Astrocyte of the cerebellum (primary cell): Measurements from ENCODE around the gene C9.
A peak's percentile ranks its signal among the peaks of the same experiment; 100 is the strongest.

Source experiments
- DNase-seq: peaks from one replicate; pipeline ENCODE4 v3.0.0-alpha.2; 2011; ENCODE audit warnings: low read depth
- H3K4me3 ChIP-seq: 2 replicates; pipeline ENCODE4 v1.5.1; 2011; ENCODE audit warnings: mild to moderate bottlenecking, low read depth, low read length, moderate library complexity
- CTCF ChIP-seq: IDR thresholded peaks from 2 replicates; pipeline ENCODE4 v1.5.1; 2012; ENCODE audit warnings: low read length, low read depth, moderate library complexity, mild to moderate bottlenecking; ENCODE audit errors: missing control alignments
- in situ Hi-C: cut with HindIII; loops from 2 replicates; pipeline ENCODE4 v1.10.0; 2017; ENCODE audit warnings: low sequenced_read_pairs

C9 gene

GRCh38 chr5:39260095-39260494 lies 104.2 kb downstream of the C9 start:
- TF ChIP-seq CTCF = no peak
- no peak for DNase-seq
- no peak overlapping the region for H3K4me3 ChIP-seq
- in situ Hi-C loops = no loop called here

GRCh38 chr5:39257554-39257953 lies 106.7 kb downstream of the C9 start:
- H3K4me3 ChIP-seq = no peak overlapping the region
- TF ChIP-seq CTCF = no peak
- DNase-seq = no peak
- in situ Hi-C loops = no loop called here

GRCh38 chr5:39256477-39257235 lies 107.6 kb downstream of the C9 start:
- no peak for TF ChIP-seq CTCF
- DNase-seq = peak; percentile 5
- in situ Hi-C loops = no loop called here
- no peak overlapping the region for H3K4me3 ChIP-seq

GRCh38 chr5:39255406-39255805 lies 108.9 kb downstream of the C9 start:
- TF ChIP-seq CTCF = no peak
- in situ Hi-C loops = no loop called here
- no peak overlapping the region for H3K4me3 ChIP-seq
- no peak for DNase-seq

GRCh38 chr5:39254671-39255070 lies 109.6 kb downstream of the C9 start:
- in situ Hi-C loops = no loop called here
- no peak for DNase-seq
- TF ChIP-seq CTCF = no peak
- H3K4me3 ChIP-seq = no peak overlapping the region

GRCh38 chr5:39253196-39253595 lies 111.1 kb downstream of the C9 start:
- no peak for TF ChIP-seq CTCF
- in situ Hi-C loops = no loop called here
- H3K4me3 ChIP-seq = no peak overlapping the region
- no peak for DNase-seq
